H1 (cell line): ENCODE data around the gene JPT2.

Source experiments
- EZH2 ChIP-seq: fragments of 200-600 bp; sonication (generic); IDR thresholded peaks from 2 replicates; pipeline ENCODE4 v1.7.1; 2012; ENCODE audit warnings: low read depth, mild to moderate bottlenecking, moderate library complexity, low read length, inconsistent platforms; ENCODE audit not compliant: severe bottlenecking
- POLR2A ChIP-seq, 2 experiments: IDR thresholded peaks; 1 replicate in 1 of 2; 2 replicates in 1 of 2; pipeline ENCODE4 v1.6.1; 2011; ENCODE audit warnings: low read depth in 2 of 2, low read length in 2 of 2, mild to moderate bottlenecking in 2 of 2; ENCODE audit errors: control extremely low read depth in 1 of 2

- TF ChIP-seq POLR2A (IDR thresholded peaks at IDR 0.05; ENCODE audit: control extremely low read depth in 1 of 2, low read depth in 2 of 2, low read length in 2 of 2), result no peak
- TF ChIP-seq EZH2, result no peak
Measured at GRCh38 chr16:1639860-1640259, 38.2 kb upstream of the JPT2 start.
